Measurements from ENCODE around the gene MAGEF1. TPM values are rescaled to one million over a fixed set of nuclear protein-coding genes. Genes with fewer than 3 reads are reported as not detected.
A peak's percentile ranks its signal among the peaks of the same experiment; 100 is the strongest.

MAGEF1 gene
- total RNA-seq, 1 donor from 2014 or later, result 22.9 TPM

- Mint-ChIP-seq H3K4me3 (ENCODE audit: unreplicated experiment) (peak overlapping the region; percentile 73), H3K27me3 (ENCODE audit: unreplicated experiment) (peaks cover 12% of the 10 kb centered on the region), H3K4me1 (ENCODE audit: unreplicated experiment) (peaks cover 26% of the 10 kb centered on the region), H3K27ac (ENCODE audit: unreplicated experiment) (peak overlapping the region; percentile 34), H3K9me3 (ENCODE audit: unreplicated experiment) (no peaks in the 10 kb centered on the region), H3K36me3 (ENCODE audit: low read depth, unreplicated experiment) (peaks cover 4% of the 10 kb centered on the region)
- DNase-seq (ENCODE audit: low spot score), result no peak
- TF ChIP-seq, protein P1, sequence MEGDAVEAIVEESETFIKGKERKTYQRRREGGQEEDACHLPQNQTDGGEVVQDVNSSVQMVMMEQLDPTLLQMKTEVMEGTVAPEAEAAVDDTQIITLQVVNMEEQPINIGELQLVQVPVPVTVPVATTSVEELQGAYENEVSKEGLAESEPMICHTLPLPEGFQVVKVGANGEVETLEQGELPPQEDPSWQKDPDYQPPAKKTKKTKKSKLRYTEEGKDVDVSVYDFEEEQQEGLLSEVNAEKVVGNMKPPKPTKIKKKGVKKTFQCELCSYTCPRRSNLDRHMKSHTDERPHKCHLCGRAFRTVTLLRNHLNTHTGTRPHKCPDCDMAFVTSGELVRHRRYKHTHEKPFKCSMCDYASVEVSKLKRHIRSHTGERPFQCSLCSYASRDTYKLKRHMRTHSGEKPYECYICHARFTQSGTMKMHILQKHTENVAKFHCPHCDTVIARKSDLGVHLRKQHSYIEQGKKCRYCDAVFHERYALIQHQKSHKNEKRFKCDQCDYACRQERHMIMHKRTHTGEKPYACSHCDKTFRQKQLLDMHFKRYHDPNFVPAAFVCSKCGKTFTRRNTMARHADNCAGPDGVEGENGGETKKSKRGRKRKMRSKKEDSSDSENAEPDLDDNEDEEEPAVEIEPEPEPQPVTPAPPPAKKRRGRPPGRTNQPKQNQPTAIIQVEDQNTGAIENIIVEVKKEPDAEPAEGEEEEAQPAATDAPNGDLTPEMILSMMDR (IDR thresholded peaks at IDR 0.05; ENCODE audit: unreplicated experiment), result no peak
Observed at GRCh38 chr3:184734903-184735701, 23.2 kb upstream of the MAGEF1 start.

DNA sequence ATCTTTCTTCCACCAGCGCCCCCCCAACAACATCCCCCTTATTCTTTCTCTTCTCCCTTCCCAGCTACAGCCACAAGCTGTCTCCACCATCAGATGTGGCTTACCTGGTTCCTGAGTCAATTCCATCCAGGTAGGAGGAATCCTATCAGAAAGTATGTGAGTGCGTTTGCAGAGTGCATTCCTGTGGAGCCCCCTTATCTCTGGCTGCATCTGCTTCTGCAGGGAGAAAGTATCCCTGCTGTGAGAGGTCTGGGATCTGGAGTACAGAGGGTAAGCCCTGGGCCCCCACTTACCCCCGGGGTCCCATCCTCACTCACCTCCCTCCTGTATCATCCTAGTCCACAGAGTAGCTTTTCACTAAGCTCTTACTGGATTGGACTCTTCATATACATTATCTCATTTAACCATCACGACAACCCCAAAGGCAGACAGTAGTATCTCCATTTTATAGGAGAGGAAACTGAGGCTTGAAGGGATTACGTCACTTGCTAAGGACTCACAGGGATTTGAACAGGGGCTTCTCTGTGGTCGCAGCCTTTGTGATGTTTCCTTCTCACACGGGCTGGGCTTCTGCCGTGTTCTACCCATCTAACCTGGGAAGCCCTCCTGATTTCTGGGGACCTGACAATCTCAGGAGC, 22.2 kb upstream of the MAGEF1 start:
- Mint-ChIP-seq H3K4me3 (ENCODE audit: unreplicated experiment) (no peak overlapping the region), H3K36me3 (ENCODE audit: low read depth, unreplicated experiment) (peaks cover 4% of the 10 kb centered on the region), H3K4me1 (ENCODE audit: unreplicated experiment) (peaks cover 28% of the 10 kb centered on the region), H3K9me3 (ENCODE audit: unreplicated experiment) (no peaks in the 10 kb centered on the region), H3K27me3 (ENCODE audit: unreplicated experiment) (peaks cover 13% of the 10 kb centered on the region), H3K27ac (ENCODE audit: unreplicated experiment) (no peak overlapping the region)
- DNase-seq (ENCODE audit: low spot score), result no peak
- TF ChIP-seq, protein P1 (IDR thresholded peaks at IDR 0.05; ENCODE audit: unreplicated experiment), result no peak

GRCh38 chr3:184733181-184733580, 21.3 kb upstream of the MAGEF1 start:
- H3K4me3 Mint-ChIP-seq (ENCODE audit: unreplicated experiment), result no peak overlapping the region
- peaks cover 4% of the 10 kb centered on the region for H3K36me3 Mint-ChIP-seq (ENCODE audit: low read depth, unreplicated experiment)
- peaks cover 10% of the 10 kb centered on the region for H3K27me3 Mint-ChIP-seq (ENCODE audit: unreplicated experiment)
- peaks cover 20% of the 10 kb centered on the region for H3K4me1 Mint-ChIP-seq (ENCODE audit: unreplicated experiment)
- no peaks in the 10 kb centered on the region for H3K9me3 Mint-ChIP-seq (ENCODE audit: unreplicated experiment)
- no peak overlapping the region for H3K27ac Mint-ChIP-seq (ENCODE audit: unreplicated experiment)
- TF ChIP-seq, protein P1 (IDR thresholded peaks at IDR 0.05; ENCODE audit: unreplicated experiment), result no peak
- no peak for DNase-seq (ENCODE audit: low spot score)

DNA sequence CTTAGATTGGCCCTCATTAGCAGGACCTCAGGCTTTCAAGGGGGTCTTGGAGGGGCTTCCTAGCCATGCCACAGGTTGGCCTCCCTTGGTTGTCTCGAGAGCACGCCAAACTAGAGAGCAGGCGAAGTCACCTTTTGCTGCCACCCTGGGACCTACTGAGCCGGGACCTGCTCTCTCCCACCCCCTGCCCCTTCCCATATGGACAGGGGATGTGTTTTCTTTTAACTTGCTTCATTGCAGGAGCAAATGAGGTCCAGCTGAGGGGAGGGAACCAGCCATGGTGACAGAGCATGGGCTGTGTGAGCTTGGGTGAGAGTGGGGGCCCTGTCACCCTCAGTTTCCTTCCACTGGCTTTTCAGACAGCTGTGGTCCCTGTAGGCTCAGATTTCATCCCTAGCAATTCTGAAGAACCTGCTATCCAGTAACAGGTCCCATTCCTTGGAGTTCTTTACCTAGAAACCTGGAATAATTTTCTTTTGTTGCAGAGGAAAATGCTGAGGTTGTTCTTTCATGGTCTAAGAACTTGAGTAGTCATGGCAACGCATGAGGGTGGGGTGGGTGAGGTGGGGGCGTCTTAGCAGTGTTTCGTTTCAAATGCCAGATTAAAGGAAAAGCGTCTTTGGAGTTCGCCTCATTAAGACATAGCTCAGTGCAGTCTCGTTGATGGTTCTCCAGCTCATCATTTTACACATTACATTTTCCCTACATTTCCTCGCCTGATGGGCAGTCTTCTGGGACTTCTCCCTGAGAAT, 20.1 kb upstream of the MAGEF1 start:
- peaks cover 10% of the 10 kb centered on the region for H3K27me3 Mint-ChIP-seq (ENCODE audit: unreplicated experiment)

More for the DNA sequence above, 20.1 kb upstream of the MAGEF1 start:
- no peak for DNase-seq (ENCODE audit: low spot score)
- TF ChIP-seq, protein P1 (IDR thresholded peaks at IDR 0.05; ENCODE audit: unreplicated experiment), result no peak
- Mint-ChIP-seq H3K27ac (ENCODE audit: unreplicated experiment) (no peak overlapping the region), H3K9me3 (ENCODE audit: unreplicated experiment) (no peaks in the 10 kb centered on the region), H3K4me3 (ENCODE audit: unreplicated experiment) (no peak overlapping the region), H3K4me1 (ENCODE audit: unreplicated experiment) (peaks cover 11% of the 10 kb centered on the region), H3K36me3 (ENCODE audit: low read depth, unreplicated experiment) (peaks cover 4% of the 10 kb centered on the region)
